GM19035 (cell line): ENCODE results near the gene MLH1.
"Not testable (repeated sequence)": the region's sequence is repeated elsewhere in the genome, so short reads cannot be mapped to it uniquely, and the experiment has no call there.

Experiments
- ATAC-seq: cut with Tn5 transposase; IDR thresholded peaks from one replicate; pipeline ENCODE4 v1.9.1; 2021; ENCODE audit not compliant: unreplicated experiment

MLH1 gene

DNA sequence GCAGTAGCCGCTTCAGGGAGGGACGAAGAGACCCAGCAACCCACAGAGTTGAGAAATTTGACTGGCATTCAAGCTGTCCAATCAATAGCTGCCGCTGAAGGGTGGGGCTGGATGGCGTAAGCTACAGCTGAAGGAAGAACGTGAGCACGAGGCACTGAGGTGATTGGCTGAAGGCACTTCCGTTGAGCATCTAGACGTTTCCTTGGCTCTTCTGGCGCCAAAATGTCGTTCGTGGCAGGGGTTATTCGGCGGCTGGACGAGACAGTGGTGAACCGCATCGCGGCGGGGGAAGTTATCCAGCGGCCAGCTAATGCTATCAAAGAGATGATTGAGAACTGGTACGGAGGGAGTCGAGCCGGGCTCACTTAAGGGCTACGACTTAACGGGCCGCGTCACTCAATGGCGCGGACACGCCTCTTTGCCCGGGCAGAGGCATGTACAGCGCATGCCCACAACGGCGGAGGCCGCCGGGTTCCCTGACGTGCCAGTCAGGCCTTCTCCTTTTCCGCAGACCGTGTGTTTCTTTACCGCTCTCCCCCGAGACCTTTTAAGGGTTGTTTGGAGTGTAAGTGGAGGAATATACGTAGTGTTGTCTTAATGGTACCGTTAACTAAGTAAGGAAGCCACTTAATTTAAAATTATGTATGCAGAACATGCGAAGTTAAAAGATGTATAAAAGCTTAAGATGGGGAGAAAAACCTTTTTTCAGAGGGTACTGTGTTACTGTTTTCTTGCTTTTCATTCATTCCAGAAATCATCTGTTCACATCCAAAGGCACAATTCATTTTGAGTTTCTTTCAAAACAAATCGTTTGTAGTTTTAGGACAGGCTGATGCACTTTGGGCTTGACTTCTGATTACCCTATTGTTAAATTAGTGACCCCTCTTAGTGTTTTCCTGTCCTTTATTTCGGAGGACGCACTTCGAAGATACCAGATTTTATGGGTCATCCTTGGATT, at the start of gene MLH1:
Gene MLH1, plus strand, starts transcription at position 193 of the 958 bp plus-strand sequence. Its CDS starts 30 bp downstream, at position 223.
- ATAC-seq = peak; percentile 89

DNA sequence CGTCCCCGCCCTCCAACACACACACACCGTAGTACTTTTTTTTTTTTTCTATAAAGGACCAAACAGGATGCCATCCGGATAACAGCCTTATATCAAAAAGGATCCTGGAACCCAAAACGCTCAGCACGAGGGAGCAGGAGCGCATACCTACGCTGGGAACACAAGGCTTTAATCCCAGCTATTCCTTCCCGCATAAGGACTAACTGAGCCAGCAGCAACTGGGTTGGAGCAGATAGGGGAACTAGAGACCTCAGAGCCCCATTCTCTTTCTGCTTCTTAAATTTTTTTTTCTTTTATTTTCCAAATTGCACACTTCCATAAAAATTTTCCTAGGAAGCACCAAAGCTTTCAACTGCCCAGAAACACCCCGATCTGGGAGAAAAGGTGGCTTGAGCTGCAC, 49.7 kb upstream of the MLH1 start:
- ATAC-seq = no peak

- peak; percentile 57 for ATAC-seq
Measured at GRCh38 chr3:36944012-36944640, 49.2 kb upstream of the MLH1 start.

GRCh38 chr3:36944641-36945270, 48.6 kb upstream of the MLH1 start, which contains the start of gene TRANK1:
Gene TRANK1 (minus strand): TSS chr3:36945054. CDS start chr3:36944809, 245 bp downstream.
- peak; percentile 64 for ATAC-seq

DNA sequence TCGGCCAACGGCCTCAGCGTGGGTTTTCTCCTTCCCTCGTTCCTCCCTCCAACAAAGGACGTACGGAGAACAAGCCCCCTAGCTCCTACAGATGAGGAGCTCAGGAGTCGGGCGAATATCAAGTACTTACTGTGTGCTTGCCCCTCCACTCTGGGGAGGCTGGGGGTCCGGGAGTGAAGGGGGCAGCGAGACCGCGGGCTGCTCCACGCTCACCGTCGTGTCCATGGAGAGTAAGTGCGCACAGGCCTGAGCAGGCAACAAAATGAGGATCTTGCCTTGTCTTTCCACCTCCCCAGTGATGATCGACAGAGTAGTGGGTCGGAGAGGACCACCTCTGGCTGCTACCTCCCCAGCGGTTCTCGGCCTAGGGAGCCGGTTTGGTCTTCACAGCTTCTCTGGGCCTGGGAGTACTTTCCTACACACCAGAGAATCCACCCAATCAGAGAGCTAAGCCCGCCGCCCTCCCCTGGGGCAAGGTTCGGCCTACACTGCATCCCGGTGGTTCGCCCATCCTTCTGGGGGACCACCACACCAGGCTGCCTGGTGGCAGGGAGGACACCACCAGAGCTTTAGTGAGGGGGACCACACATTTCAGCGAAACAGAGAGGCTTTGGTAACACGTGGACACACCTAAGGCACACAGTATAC, 47.9 kb upstream of the MLH1 start:
- no peak for ATAC-seq

- not testable (repeated sequence) for ATAC-seq
Measured at GRCh38 chr3:36947814-36948213, 45.5 kb upstream of the MLH1 start.

GRCh38 chr3:36954452-36955134, 38.7 kb upstream of the MLH1 start:
- ATAC-seq = no peak

DNA sequence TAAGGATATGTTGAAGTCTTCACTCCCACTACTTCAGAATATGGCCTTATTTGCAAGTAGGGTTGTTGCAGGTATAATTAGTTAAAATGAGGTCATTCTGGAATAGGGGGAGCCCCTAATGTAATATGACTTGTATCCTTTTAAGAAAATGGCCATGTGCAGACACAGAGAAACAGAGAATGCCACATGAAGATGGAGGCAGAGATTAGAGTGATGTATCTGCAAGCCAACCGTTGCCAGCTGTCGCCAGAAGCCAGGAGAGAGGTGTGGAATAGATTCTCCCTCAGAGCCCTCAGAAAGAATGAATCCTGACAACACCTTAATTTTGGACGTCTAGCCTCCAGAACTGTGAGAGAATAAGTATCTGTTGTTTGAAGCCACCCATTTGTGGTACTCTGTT, 37.2 kb upstream of the MLH1 start:
- ATAC-seq = no peak

- ATAC-seq = no peak
Measured at GRCh38 chr3:36957063-36957462, 36.3 kb upstream of the MLH1 start.

DNA sequence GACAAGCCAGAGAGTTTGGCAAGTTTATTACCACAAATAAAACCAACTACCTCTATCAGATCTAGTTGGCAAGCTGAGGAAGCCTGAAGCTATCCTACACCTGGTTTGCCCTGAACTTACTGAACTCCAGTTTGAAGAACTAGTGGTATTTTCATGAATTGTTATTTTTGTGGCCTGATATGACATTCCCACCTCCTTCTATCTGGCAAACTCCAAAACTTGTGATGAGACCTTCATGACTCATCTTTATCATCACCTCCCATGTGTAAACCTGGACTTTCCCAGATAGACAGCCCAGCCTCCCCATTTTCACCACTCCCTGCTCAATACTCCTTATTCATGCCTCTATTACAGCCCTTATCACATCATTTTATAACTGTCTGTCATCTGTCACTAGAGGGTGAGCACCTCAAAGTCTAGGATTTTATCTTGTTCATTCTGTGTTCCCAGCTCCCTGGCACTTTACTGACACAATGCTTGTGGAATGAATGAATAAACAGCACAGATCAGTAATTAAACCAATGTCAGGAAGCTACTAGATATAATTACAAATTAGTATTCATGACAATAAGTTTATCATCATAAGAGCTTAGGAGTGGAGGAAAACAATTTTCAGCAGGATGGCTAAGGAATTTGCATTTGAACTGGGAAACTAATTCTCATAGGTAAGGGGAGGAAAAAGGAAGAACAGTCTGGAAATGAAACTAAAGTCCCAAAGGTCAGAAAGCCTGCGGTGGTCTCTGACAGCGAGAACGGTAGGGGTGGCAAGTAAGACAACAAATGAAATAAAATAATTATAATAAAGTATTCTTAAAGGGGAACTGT, 35.2 kb upstream of the MLH1 start:
- ATAC-seq = no peak

- no peak for ATAC-seq
Measured at GRCh38 chr3:36959821-36960220, 33.5 kb upstream of the MLH1 start.

DNA sequence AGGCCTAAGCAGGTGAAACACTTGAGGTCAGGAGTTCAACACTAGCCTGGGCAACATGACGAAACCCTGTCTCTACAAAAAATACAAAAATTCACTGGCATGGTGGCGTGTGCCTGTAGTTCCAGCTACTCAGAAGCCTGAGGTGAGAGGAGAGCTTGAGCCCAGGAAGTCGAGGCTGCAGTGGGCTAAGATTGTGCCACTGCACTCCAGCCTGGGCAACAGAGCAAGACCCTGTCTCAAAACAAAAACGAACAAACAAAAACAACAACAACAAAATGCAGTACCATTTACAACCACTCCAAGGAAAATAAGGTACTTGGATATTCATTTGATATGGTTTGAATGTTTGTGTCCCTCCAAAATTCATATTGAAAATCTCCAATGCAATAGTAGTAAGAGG, 32.8 kb upstream of the MLH1 start:
- no peak for ATAC-seq

DNA sequence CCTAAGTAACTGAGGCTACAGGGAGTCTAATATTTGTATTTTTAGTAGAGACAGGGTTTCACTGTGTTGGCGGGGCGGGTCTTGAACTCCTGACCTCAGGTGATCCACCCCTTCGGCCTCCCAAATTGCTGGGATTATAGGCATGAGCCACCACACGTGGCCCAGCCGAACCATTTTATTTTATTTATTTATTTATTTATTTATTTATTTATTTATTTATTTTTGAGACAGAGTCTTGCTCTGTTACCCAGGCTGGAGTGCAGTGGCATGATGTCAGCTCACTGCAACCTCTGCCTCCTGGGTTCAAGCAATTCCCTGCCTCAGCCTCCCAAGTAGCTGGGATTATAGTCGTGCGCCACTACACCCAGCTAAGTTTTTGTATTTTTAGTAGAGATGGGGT, 30.3 kb upstream of the MLH1 start:
- not testable (repeated sequence) for ATAC-seq

- no peak for ATAC-seq
Measured at GRCh38 chr3:36964331-36964730, 29.0 kb upstream of the MLH1 start.

DNA sequence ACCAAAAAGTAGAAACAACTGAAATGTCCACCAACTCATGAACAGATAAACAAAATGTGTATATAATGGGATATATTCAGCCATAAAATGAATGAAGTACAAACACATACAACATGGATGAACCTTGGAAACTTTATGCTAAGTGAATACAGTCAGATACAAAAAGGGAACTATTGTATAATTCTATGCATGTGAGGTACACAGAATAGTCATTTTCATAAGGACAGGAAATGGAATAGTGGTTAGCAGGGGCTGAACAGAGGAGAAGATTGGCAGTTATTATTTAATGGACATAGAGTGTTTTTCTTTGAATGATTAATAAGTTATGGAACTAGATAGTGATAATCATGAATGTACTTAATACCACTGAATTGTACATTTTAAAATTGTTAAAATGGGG, 28.5 kb upstream of the MLH1 start:
- ATAC-seq = peak; percentile 54

- ATAC-seq = no peak
Measured at GRCh38 chr3:36965440-36965839, 27.9 kb upstream of the MLH1 start.

DNA sequence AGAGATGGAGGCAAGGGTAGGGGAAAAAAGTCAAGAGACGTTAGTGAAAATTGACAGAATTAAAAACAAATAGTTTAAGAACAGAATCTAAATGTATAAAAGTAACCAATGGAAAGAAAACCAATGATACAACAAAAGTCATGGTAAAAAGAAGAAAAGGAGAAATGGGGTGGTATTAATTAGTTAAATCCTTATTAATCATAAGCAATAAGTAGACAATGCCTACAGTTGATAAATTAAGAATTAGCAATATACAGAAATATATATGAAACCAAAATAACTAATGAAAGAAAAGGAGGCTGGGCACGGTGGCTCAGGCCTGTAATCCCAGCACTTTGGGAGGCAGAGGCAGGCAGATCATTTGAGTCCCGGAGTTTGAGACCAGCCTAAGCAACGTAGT, 24.2 kb upstream of the MLH1 start:
- ATAC-seq = no peak

DNA sequence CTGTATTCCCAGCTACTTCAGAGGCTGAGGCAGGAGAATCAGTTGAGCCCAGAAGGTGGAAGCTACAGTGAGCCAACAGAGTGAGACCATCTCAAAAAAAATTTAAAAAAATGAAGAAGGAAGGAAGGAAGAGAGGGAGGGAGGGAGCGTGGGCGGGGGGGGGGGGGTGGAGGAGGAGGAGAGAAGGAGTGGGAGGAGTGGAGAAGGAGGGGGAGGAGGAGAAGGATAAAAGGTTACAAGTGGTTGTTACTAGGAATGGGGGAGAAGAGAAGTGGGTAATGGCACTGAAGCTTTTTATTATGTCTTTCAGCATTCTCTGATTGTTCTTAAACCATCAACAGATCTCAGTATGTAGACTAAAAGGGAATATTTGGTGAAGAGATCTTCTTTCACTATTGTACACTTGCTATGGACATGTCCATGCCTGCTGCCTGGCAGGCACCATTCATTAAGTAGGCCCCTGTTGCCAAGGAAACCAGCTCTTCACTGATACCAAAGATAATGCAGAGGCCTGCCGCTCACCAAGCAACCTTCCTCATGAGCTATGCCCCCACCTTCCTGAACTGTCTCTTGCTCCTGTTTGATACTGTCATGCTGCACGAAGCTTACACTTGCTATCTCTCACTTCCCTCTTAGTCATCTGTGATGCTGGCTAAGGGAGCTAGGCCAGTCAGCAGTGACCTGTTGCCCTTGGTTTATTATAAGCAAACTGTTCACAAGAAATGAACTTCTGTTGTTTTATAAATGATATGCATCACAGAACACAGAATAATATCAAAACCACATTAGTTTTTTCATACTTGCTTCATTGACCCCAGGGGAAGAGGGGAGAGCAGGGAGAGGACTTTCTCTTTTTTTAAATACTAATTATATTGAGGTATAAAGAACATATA, 23.5 kb upstream of the MLH1 start:
- peak; percentile 98 for ATAC-seq

GRCh38 chr3:36972163-36972562, 21.2 kb upstream of the MLH1 start:
- ATAC-seq = no peak
